ENCODE measurements around the gene MOB1B. TPM values are rescaled to one million over a fixed set of nuclear protein-coding genes. Genes with fewer than 3 reads are reported as not detected.
A peak's percentile ranks its signal among the peaks of the same experiment; 100 is the strongest.
"Not testable (repeated sequence)": the region's sequence is repeated elsewhere in the genome, so short reads cannot be mapped to it uniquely, and the experiment has no call there.

Gene MOB1B
- total RNA-seq, 4 donors from 2014 or later: 8.6 to 14.6 (median 12.2) TPM

DNA sequence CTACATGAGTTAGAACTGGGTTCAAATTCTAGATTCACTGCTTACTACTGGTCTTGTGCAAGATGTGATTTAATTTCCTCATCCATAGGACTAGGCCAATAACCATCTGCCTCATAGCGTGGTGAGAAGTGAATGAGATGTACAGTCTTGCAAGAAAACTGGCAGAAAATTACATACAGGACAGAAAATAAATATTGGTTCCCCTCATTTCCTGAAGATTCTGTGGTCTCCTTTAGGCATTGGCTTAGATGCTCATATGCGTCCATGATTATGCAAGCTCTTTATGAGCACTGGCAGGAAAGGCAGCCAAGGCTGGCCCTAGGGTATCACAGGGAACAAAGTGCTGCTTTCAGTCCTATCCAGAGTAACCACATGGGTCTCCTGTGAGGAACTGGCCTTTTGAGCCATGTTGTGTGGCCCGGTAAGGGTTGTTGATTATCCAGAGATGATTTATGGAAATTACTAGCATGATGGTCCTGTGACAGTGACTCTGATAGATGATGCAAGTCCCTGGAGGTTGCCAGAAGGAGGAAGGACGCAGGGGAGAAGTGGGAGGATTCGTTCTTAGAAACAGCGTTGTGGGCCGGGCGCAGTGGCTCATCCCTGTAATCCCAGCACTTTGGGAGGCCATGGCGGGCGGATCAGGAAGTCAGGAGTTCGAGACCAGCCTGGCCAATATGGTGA, 9.9 kb upstream of the MOB1B start:
- peak; percentile 62 to 85 for DNase-seq (ENCODE audit: low spot score in 2 of 2)
- no peak overlapping the region for H3K4me3 ChIP-seq (ENCODE audit: low read depth, poor library complexity, severe bottlenecking)
- 79 to 86% methylated on average over 11 of the region's 11 CpGs for WGBS, 2 donors
- intact Hi-C loops (cut with DNase I; ENCODE audit: low total_unique reads): no loop called here
- TF ChIP-seq, protein P1, sequence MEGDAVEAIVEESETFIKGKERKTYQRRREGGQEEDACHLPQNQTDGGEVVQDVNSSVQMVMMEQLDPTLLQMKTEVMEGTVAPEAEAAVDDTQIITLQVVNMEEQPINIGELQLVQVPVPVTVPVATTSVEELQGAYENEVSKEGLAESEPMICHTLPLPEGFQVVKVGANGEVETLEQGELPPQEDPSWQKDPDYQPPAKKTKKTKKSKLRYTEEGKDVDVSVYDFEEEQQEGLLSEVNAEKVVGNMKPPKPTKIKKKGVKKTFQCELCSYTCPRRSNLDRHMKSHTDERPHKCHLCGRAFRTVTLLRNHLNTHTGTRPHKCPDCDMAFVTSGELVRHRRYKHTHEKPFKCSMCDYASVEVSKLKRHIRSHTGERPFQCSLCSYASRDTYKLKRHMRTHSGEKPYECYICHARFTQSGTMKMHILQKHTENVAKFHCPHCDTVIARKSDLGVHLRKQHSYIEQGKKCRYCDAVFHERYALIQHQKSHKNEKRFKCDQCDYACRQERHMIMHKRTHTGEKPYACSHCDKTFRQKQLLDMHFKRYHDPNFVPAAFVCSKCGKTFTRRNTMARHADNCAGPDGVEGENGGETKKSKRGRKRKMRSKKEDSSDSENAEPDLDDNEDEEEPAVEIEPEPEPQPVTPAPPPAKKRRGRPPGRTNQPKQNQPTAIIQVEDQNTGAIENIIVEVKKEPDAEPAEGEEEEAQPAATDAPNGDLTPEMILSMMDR (IDR thresholded peaks at IDR 0.05): no peak
- TF ChIP-seq POLR2A (IDR thresholded peaks at IDR 0.05): no peak

DNA sequence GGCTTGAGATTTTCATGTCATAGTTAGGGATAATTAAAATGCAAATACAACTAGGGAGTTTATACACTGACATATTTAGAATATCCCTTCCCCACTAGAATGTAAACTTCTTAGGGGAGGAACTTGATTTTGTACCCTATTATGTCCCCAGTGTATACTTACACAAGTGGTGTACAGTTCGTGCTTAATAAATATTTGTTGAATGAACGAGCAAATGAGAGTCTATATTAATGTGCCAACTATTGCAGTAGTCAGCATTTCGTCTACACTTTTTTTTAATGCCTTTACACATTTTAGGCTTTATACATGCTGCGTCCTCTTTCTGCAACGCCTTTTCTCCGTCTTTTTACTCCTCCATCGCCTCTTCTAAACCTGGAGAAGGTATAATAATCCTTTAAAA, 8.4 kb upstream of the MOB1B start:
- intact Hi-C loops (cut with DNase I; ENCODE audit: low total_unique reads): no loop called here
- H3K4me3 ChIP-seq (ENCODE audit: low read depth, poor library complexity, severe bottlenecking): no peak overlapping the region
- DNase-seq (ENCODE audit: low spot score in 2 of 2): no peak
- TF ChIP-seq POLR2A (IDR thresholded peaks at IDR 0.05): no peak
- TF ChIP-seq, protein P1 (IDR thresholded peaks at IDR 0.05): no peak
- 76 to 78% methylated on average over 7 of the region's 7 CpGs for WGBS, 2 donors

DNA sequence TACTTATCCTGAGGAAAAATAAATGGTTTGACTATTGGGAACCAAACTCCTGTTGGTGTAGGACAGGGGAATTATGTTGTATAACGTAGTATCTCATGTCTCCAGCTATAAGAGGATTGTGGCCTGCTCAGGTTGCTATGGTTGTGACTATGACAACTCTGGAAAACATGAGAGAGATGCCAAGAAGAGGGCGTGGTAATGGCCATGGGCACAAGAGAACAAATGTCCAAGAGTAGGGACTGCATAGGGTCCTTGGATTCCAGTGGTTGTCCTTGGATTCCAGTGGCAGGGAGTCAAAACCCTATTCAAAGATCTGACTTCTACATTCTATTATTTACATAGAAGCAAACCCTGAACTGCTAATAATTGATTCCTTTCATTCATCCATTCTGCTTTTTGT, 6.8 kb upstream of the MOB1B start:
- H3K4me3 ChIP-seq (ENCODE audit: low read depth, poor library complexity, severe bottlenecking): no peak overlapping the region
- 43 to 57% methylated on average over 2 of the region's 2 CpGs for WGBS, 2 donors
- TF ChIP-seq POLR2A (IDR thresholded peaks at IDR 0.05): no peak
- TF ChIP-seq, protein P1 (IDR thresholded peaks at IDR 0.05): no peak
- intact Hi-C loops (cut with DNase I; ENCODE audit: low total_unique reads): no loop called here
- no peak for DNase-seq (ENCODE audit: low spot score in 2 of 2)

DNA sequence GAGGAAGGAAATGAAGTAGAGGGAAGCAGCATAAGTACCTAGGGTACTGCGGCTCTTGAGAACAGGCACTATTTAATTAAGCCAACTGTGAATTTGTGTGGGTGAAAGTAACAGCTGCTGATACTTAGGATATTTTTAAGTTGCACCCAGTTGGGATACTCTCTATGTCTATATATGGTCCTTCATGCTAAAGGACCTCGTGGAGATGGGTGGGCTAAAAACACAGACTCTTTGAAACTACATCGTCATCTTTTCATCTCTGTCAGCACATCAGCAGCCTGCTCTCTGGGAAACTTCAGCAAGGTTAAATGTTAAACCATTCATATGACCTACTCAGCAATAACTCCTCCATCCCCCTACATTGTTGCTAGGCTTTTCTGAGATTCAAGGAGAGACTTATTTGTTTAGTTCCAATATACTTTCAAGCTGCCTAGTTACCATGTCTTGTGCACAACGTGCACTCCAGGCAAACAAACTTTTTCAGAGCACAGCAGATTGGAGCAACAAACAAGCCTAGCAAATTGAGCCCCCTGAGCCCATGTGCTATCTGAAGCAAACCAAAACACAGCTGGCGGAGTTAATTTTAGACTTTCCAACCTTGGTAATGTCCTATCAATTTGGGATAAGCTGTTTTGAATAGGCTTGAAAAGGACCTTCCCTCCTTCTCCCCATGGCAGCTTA, 6.2 kb upstream of the MOB1B start:
- no peak for DNase-seq (ENCODE audit: low spot score in 2 of 2)
- intact Hi-C loops (cut with DNase I; ENCODE audit: low total_unique reads): no loop called here
- H3K4me3 ChIP-seq (ENCODE audit: low read depth, poor library complexity, severe bottlenecking): no peak overlapping the region
- 50 to 55% methylated on average over 5 of the region's 5 CpGs for WGBS, 2 donors
- TF ChIP-seq, protein P1 (IDR thresholded peaks at IDR 0.05): no peak
- no peak for TF ChIP-seq POLR2A (IDR thresholded peaks at IDR 0.05)

DNA sequence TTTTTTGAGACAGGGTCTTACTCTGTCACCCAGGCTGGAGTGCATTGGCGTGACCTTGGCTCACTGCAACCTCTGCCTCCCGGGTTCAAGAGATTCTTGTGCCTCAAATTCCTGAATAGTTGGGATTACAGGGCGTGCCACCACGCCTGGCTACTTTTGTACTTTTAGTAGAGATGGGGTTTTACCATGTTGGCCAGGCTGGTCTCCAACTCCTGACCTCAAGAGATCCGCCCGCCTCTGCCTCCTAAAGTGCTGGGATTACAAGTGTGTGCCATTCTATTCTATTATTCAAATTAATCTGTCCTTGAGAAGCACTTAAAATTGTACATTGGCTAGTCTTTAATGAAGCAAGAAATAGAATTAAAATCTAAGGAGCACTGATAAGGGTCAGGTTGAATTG, 3.6 kb upstream of the MOB1B start:
- H3K4me3 ChIP-seq (ENCODE audit: low read depth, poor library complexity, severe bottlenecking); DNase-seq (ENCODE audit: low spot score in 2 of 2); intact Hi-C loops (cut with DNase I; ENCODE audit: low total_unique reads): not testable (repeated sequence)
- WGBS, 2 donors: 93 to 96% methylated on average over 6 of the region's 6 CpGs

DNA sequence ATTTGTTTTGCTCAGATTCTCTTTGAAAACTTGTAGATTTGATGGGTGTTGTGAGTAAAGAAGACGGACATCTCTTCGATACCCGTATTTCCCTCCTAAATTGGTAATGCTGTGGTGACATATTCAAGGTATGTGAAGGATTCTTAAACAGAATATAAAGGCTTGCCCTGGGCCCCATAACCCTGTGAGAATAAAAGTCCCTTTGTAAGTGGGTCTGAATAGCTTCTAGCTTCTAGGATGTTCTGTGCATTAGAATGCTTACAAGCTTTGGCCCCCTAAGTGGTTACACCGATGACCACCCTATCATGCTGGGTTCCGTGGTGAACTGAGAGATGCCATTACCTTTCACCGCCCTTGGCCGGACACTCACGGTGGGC, 574 bp upstream of the MOB1B start:
- 11% methylated on average over 8 of the region's 8 CpGs for WGBS, 2 donors
- TF ChIP-seq POLR2A (IDR thresholded peaks at IDR 0.05): no peak
- TF ChIP-seq, protein P1 (IDR thresholded peaks at IDR 0.05): no peak
- intact Hi-C loops (cut with DNase I; ENCODE audit: low total_unique reads): no loop called here
- H3K4me3 ChIP-seq (ENCODE audit: low read depth, poor library complexity, severe bottlenecking): peak overlapping the region; percentile 67
- no peak for DNase-seq (ENCODE audit: low spot score in 2 of 2)
